Tibial nerve (tissue), 3 donors: ENCODE results near the gene GPAT3.

Source experiments
- CTCF ChIP-seq, 5 experiments: fragments of 200-600 bp in 3 of 5; fragments of 450-650 bp in 2 of 5; sonication (generic) in 3 of 5; IDR thresholded peaks; one replicate each; pipeline ENCODE4 v1.5.1; 2016 to 2019; ENCODE audit warnings: antibody characterized with exemption in 5 of 5, mild to moderate bottlenecking in 3 of 5, moderate library complexity in 2 of 5
- POLR2A ChIP-seq, 2 donors: fragments of 450-650 bp; IDR thresholded peaks; one replicate each; pipeline ENCODE4 v1.6.1; 2017; ENCODE audit warnings: antibody characterized with exemption in 2 of 2, mild to moderate bottlenecking in 2 of 2, moderate library complexity in 2 of 2

GRCh38 chr4:83613994-83614393 lies 78.1 kb downstream of the GPAT3 start:
- TF ChIP-seq CTCF (IDR thresholded peaks at IDR 0.05), result no peak
- TF ChIP-seq POLR2A (IDR thresholded peaks at IDR 0.05), result no peak
